Activated CD4-positive, alpha-beta T cell treated with anti-CD3 and anti-CD28 coated beads, Interleukin-2, amount 50 U/mL, for 1 hour (primary cell): Measurements from ENCODE around the gene AGMO.
"Not testable (repeated sequence)": the region's sequence is repeated elsewhere in the genome, so short reads cannot be mapped to it uniquely, and the experiment has no call there.

ENCODE experiments used
- DNase-seq: peaks from one replicate; pipeline ENCODE4 v3.0.0-alpha.2; 2020

Gene AGMO

GRCh38 chr7:15558756-15559155, 3.1 kb downstream of the AGMO start:
- no peak for DNase-seq

- DNase-seq = no peak
Measured at GRCh38 chr7:15557686-15558085, 4.1 kb downstream of the AGMO start.

- DNase-seq = no peak
Measured at GRCh38 chr7:15557186-15557585, 4.6 kb downstream of the AGMO start.

GRCh38 chr7:15556339-15557105, 5.3 kb downstream of the AGMO start:
- DNase-seq = no peak

GRCh38 chr7:15555381-15555859, 6.4 kb downstream of the AGMO start:
- DNase-seq = no peak

- DNase-seq = no peak
Measured at GRCh38 chr7:15554744-15555143, 7.1 kb downstream of the AGMO start.

GRCh38 chr7:15554081-15554480, 7.7 kb downstream of the AGMO start:
- no peak for DNase-seq

GRCh38 chr7:15547320-15547719, 14.5 kb downstream of the AGMO start:
- DNase-seq = not testable (repeated sequence)

- DNase-seq = no peak
Measured at GRCh38 chr7:15546272-15546792, 15.5 kb downstream of the AGMO start.

GRCh38 chr7:15544050-15544449, 17.8 kb downstream of the AGMO start:
- no peak for DNase-seq

GRCh38 chr7:15543256-15543655, 18.6 kb downstream of the AGMO start:
- no peak for DNase-seq

- no peak for DNase-seq
Measured at GRCh38 chr7:15527648-15528047, 34.2 kb downstream of the AGMO start.

GRCh38 chr7:15525652-15526263, 36.1 kb downstream of the AGMO start:
- no peak for DNase-seq

- no peak for DNase-seq
Measured at GRCh38 chr7:15524077-15524476, 37.7 kb downstream of the AGMO start.

GRCh38 chr7:15517865-15518264, 44.0 kb downstream of the AGMO start:
- DNase-seq = not testable (repeated sequence)

- DNase-seq = no peak
Measured at GRCh38 chr7:15515252-15515651, 46.6 kb downstream of the AGMO start.

- no peak for DNase-seq
Measured at GRCh38 chr7:15508258-15508657, 53.6 kb downstream of the AGMO start.

- no peak for DNase-seq
Measured at GRCh38 chr7:15507708-15508107, 54.1 kb downstream of the AGMO start.

- no peak for DNase-seq
Measured at GRCh38 chr7:15507171-15507570, 54.6 kb downstream of the AGMO start.

- no peak for DNase-seq
Measured at GRCh38 chr7:15505761-15506160, 56.1 kb downstream of the AGMO start.

- DNase-seq = no peak
Measured at GRCh38 chr7:15504351-15504750, 57.5 kb downstream of the AGMO start.

GRCh38 chr7:15503603-15504290, 58.1 kb downstream of the AGMO start:
- DNase-seq = no peak

GRCh38 chr7:15498465-15498864, 63.4 kb downstream of the AGMO start:
- DNase-seq = no peak

GRCh38 chr7:15495170-15495569, 66.6 kb downstream of the AGMO start:
- no peak for DNase-seq
